IMR-90 (cell line): ENCODE data around the gene KCNIP1.

Experiments
- BHLHE40 ChIP-seq: fragments of 150-350 bp; IDR thresholded peaks from 2 replicates; pipeline ENCODE4 v1.6.1; 2016; ENCODE audit warnings: mild to moderate bottlenecking, low read depth, low read length
- CEBPB ChIP-seq: IDR thresholded peaks from 2 replicates; pipeline ENCODE4 v1.6.1; 2012; ENCODE audit warnings: low read depth, low read length, improper control_type of control experiment
- CTCF ChIP-seq: conservative IDR thresholded peaks from 2 replicates; pipeline ENCODE4 v1.5.1; 2012; ENCODE audit warnings: mild to moderate bottlenecking, low read depth, low read length, improper control_type of control experiment
- ELK1 ChIP-seq: fragments of 150-350 bp; IDR thresholded peaks from 2 replicates; pipeline ENCODE4 v1.6.1; 2016; ENCODE audit warnings: low read depth, mild to moderate bottlenecking, low read length, moderate library complexity, borderline replicate concordance
- FOS ChIP-seq: fragments of 150-350 bp; IDR thresholded peaks from 2 replicates; pipeline ENCODE4 v1.6.1; 2016; ENCODE audit warnings: low read depth, low read length
- MAFK ChIP-seq: IDR thresholded peaks from 2 replicates; pipeline ENCODE4 v1.6.1; 2012; ENCODE audit warnings: low read depth, low read length, improper control_type of control experiment
- NFE2L2 ChIP-seq: fragments of 150-350 bp; IDR thresholded peaks from 2 replicates; pipeline ENCODE4 v1.6.1; 2016; ENCODE audit warnings: low read depth, mild to moderate bottlenecking, low read length
- POLR2A ChIP-seq: IDR thresholded peaks from 2 replicates; pipeline ENCODE4 v1.6.1; 2012; ENCODE audit warnings: mild to moderate bottlenecking, low read depth, low read length
- RAD21 ChIP-seq: IDR thresholded peaks from 2 replicates; pipeline ENCODE4 v1.6.1; 2012; ENCODE audit warnings: low read length, improper control_type of control experiment
- RFX5 ChIP-seq: IDR thresholded peaks from 2 replicates; pipeline ENCODE4 v1.8.0; 2012; ENCODE audit warnings: low read depth, mild to moderate bottlenecking, low read length, moderate library complexity
- SMC3 ChIP-seq: fragments of 150-350 bp; IDR thresholded peaks from 2 replicates; pipeline ENCODE4 v1.6.1; 2016; ENCODE audit warnings: low read depth, mild to moderate bottlenecking, antibody characterized with exemption, low read length, moderate library complexity

- TF ChIP-seq POLR2A = no peak
- TF ChIP-seq CTCF = no peak
- TF ChIP-seq MAFK = no peak
- no peak for TF ChIP-seq RAD21
- no peak for TF ChIP-seq NFE2L2
- TF ChIP-seq FOS = no peak
- no peak for TF ChIP-seq RFX5
- TF ChIP-seq CEBPB = no peak
- TF ChIP-seq ELK1 = no peak
- no peak for TF ChIP-seq BHLHE40
- TF ChIP-seq SMC3 = no peak
Measured at GRCh38 chr5:170508036-170508435, 4.2 kb downstream of the KCNIP1 start.
